ENCODE results near the gene BMPR1B.

- TF ChIP-seq, protein P1, sequence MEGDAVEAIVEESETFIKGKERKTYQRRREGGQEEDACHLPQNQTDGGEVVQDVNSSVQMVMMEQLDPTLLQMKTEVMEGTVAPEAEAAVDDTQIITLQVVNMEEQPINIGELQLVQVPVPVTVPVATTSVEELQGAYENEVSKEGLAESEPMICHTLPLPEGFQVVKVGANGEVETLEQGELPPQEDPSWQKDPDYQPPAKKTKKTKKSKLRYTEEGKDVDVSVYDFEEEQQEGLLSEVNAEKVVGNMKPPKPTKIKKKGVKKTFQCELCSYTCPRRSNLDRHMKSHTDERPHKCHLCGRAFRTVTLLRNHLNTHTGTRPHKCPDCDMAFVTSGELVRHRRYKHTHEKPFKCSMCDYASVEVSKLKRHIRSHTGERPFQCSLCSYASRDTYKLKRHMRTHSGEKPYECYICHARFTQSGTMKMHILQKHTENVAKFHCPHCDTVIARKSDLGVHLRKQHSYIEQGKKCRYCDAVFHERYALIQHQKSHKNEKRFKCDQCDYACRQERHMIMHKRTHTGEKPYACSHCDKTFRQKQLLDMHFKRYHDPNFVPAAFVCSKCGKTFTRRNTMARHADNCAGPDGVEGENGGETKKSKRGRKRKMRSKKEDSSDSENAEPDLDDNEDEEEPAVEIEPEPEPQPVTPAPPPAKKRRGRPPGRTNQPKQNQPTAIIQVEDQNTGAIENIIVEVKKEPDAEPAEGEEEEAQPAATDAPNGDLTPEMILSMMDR (IDR thresholded peaks at IDR 0.05) = no peak
- no peak for TF ChIP-seq ZFX (IDR thresholded peaks at IDR 0.05; ENCODE audit: borderline replicate concordance)
Measured at GRCh38 chr4:94887027-94887426, 129.3 kb downstream of the BMPR1B start.
